DMS114 treated with DMSO at 0.1 percent for 48 hours (cell line): ENCODE measurements around the gene CPEB3.

ENCODE experiments used
- DNase-seq: peaks from one replicate; lab custom pipeline; 2025; ENCODE audit not compliant: unreplicated experiment; lab: John Stamatoyannopoulos, UW

The CPEB3 gene

DNA sequence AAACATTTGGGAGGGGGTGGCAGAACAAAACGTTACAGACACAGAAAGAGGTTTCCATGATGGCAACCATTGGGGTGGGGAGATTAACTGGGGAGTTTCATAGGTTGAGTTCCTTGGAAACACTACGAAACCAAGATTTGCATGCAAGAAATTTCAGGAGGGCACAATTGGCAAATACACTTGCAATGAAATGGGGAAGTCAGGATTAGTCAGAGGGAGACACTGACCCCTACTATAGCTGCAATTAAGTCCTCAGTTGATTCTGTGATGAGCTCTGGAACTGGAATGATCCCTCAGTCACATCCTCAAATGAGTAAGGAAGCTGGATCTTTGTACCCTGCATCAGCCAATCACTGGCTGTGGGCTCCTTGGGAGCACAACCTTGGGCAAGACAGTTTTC lies 22.1 kb downstream of the CPEB3 start:
- no peak for DNase-seq

DNA sequence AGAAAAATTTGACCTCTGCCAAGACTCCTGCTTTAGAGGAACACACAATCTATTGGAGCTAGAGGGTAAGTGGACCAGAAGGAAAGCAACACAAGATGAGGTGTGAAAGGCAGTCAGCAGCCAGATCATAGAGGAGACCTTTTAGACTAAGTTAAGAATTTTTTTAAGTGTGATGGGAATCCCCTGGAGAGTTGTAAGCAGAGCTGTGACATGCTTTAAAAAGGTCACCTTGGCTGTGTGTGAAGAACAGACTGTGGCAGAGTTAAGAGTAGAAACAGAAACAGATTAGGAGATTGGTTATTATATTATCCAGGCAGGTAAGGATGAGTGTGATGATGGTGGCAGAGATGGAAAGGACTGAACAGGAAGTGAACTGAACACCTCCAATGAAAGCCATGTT lies 23.5 kb downstream of the CPEB3 start:
- no peak for DNase-seq

DNA sequence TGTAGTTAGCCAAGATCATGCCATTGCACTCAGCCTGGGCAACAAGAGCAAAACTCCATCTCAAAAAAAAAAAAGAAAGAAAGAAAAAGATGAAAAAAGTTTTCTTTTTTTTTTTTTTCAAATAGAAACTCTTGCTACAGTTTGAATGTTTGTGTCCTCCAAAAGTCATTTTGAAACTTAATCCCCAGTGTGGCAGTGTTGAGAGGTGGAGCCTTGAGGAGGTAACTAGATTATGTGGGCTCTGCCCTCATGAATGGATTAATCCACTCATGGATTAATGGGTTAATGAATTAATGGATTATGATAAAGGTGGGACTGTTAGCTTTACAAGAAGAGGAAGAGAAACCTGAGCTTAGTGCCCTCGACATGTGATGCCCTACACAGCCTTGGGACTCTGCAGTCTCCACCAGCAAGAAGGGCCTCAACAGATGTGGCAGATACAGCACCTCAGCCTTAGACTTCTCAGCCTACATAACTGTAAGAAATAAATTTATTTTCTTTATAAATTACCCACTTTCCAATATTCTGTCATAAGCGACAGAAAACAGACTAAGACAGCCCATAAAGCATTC lies 25.1 kb downstream of the CPEB3 start:
- DNase-seq = no peak

- no peak for DNase-seq
Measured at GRCh38 chr10:92264249-92264648, 26.6 kb downstream of the CPEB3 start.

DNA sequence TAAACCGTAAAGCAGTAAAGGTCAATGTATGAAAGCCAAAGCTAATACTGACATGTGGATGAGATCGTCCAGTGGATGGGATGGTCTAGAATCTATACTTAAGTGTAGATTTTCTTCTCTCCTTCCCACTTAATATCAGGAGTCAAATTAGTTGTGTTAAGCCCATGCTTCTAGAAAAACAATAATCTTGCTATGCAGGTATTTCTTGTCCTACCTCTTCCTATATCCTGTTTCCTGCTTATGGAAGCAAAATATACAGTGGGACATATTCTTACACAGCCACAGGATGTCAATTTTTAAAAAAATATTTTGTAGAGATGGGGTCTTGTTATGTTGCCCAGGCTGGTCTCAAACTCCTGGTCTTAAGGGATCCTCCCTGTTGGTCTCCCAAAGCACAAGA lies 27.5 kb downstream of the CPEB3 start:
- no peak for DNase-seq

GRCh38 chr10:92248566-92248965 lies 42.3 kb downstream of the CPEB3 start:
- no peak for DNase-seq

- DNase-seq = no peak
Measured at GRCh38 chr10:92244796-92245195, 46.1 kb downstream of the CPEB3 start.

GRCh38 chr10:92242910-92243671 lies 47.8 kb downstream of the CPEB3 start:
- peak; percentile 80 for DNase-seq

- DNase-seq = no peak
Measured at GRCh38 chr10:92242380-92242779, 48.5 kb downstream of the CPEB3 start.

- no peak for DNase-seq
Measured at GRCh38 chr10:92241501-92241900, 49.4 kb downstream of the CPEB3 start.

DNA sequence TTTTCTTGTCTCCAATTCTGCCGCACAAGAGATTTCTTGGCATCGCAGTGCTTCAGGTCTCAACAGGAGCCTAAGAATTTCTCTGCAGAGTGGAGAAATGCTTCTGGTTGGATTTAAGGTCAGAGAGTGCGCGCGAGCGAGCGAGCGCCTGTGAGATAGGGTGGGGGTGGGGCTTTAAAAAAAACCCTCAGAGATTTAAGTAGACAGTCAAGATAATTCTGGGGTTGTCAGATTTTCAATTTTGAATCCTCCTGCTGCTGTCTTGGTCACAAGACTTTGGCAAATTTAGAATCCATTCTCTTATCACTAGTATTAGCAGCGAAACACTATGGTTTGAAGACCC lies 49.7 kb downstream of the CPEB3 start:
- no peak for DNase-seq

DNA sequence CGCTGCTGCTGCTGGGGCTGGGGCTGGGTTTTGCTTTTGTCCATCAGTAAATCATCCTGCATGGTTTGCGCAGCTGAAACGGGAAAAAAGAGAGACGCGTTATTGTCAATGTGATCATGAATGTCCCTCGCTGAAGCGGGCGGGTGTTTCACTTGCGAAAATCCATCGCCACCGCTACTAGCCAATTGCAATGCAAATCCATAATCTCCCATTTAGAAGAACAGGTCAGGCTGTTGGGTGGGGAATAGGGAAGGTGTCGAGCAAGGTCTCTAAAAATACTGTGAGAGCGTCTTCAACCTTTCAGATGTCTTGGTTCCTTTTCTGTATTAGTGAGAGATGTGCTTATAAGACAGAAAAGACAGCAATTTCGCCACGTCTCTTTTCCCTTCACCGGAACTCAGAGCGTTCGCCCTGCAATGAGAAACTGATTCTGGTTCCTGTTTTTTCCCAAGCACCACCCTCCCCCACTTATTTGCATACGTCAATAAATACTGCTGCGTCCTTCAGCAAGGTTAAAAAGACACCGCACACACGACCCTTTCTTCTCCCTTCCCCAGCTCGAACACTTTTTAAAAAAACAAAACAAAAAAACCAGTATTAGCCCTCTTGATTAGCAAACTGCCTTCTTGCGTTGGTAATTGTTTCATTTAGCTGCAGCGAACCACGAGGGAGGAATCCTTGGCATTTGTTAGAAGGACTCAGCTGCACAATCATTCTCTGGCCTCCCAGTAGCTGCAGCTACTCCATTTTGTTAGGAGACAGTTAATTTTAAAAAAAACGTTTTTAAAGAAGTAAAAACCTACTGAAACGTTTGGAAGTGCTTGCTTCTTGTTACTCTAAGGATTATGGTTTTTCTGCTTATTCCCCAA lies 50.4 kb downstream of the CPEB3 start:
- peak; percentile 94 for DNase-seq

DNA sequence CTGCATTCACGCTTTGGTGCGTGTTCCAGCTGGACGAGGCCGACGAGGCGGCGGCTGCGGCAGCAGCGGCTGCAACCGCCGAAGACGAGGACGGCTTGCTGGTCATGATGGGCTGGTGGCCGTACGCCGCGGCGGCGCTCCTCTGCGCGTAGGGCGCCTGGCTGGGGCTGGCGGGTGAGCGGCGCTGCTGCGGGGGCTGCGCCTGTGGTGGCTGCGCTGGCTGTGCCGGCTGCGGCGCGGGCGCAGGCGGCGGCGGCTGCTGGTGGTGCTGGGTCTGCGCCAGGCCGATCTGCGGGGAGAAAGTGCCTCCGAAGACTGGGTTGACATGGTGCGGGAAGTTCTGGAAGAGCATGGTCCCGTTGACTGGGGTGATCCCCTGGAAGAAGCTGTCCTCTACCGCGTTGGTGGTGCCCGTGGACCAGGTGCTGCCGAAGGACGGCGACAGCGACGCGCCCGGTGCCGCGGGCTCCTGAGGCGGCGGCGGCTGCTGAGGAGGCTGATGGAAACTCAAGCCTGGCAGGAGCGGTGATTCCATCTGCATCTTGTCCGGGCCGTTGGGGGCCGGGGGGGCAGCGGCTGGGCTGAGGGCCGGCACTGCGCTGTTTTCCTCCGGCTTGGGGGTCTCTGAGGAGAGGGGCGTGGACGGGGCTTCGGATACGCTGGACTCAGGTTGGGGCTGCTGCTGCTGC lies 51.1 kb downstream of the CPEB3 start:
- DNase-seq = no peak

DNA sequence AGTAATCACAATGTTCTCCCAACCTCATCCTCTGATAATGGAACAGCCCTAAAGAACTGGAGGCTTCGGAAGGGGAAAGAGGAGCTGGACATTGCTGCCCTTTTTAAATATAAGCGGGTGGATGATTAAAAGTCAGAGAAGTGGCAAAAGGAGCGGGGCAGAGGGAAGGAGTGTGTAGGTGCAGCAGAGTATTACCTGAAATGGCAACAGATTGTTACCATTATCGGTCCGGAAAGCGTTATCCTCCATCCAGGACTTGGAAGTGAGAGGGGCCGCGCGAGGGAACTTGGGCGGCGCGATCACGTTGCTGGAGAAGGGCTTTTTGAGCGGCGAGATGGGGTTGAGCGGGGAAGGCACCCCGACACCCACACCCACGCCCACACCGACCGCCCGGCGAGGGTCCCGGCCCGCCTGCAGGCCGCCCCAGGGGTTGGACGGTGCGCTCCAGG lies 51.7 kb downstream of the CPEB3 start:
- no peak for DNase-seq

- no peak for DNase-seq
Measured at GRCh38 chr10:92238586-92239098, 52.2 kb downstream of the CPEB3 start.

GRCh38 chr10:92238054-92238585 lies 52.8 kb downstream of the CPEB3 start:
- DNase-seq = no peak

DNA sequence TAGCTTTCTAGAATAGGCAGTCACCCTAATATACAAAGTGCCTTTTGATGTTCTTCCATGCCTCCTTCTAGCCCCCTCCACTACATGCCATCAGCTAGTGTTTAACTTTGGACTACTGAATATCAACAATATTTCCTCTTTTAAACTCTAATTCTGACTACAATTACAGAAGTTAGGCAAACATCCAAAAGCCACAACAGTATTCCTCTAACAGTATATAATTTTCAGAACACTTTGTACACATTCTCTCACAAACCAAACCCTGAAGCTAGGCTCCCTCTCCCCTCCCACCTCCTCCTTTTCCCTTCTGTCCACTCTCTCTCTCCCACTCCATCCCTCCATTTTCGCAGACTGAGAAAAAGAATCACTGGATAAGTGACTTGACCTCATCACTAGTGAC lies 59.7 kb downstream of the CPEB3 start:
- DNase-seq = no peak

DNA sequence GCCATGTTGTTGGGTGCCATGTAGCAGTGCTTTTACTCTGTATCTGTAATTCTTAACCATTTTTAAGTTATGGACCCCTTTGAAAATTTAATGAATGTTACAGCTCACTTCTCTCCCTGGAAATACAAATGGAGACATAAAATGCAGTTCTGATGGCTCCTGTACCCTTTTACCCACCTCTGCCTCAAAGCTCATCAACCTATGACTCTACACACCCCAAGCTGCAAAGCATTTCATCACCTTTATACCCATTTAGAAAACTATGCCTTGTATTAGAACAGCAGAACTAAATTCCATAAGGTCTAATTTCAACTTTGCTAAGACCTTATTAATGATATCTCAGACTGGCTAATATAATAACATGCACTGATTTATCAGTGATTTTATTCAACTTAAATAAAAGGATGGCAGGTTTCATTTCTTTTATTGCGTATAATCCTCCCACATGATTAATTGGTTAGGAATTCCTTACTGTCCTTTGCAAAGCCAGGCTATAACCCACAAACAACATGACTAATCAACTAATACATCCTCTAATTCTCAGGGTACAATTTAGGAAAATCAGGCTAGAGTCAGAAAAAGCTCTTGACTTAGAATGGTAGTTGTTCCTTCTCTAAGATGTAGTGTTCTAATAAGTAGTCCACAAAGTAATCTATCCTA lies 68.1 kb downstream of the CPEB3 start:
- no peak for DNase-seq

GRCh38 chr10:92219559-92219958 lies 71.3 kb downstream of the CPEB3 start:
- no peak for DNase-seq

DNA sequence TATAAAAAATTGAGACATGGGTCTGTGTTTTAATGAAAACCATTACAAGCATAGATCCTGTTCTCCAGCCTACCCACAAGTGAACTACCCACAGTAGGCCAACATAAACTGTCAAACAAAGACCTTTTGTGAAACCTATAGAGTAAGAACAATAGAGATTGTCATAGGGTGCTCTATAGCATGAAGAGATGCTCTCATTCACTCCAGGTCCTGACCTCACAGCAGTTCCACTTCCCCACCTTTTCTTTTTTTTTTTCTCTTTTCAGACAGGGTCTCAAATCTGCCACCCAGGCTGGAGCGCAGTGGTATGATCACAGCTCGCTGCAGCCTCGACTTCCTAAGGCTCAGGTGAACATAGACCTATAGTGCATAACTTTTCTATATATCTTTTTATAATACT lies 72.3 kb downstream of the CPEB3 start:
- no peak for DNase-seq
